Testis (tissue), 2 donors: Measurements from ENCODE around the gene IFITM5.

Experiments used
- CTCF ChIP-seq, 3 experiments: fragments of 450-650 bp in 2 of 3; fragments of 200-600 bp in 1 of 3; sonication (generic) in 1 of 3; IDR thresholded peaks; one replicate each; pipeline ENCODE4 v1.5.1; 2016 to 2019; ENCODE audit warnings: antibody characterized with exemption in 3 of 3, mild to moderate bottlenecking in 2 of 3, moderate library complexity in 1 of 3
- POLR2A ChIP-seq: fragments of 450-650 bp; IDR thresholded peaks from one replicate; pipeline ENCODE4 v1.6.1; 2017; ENCODE audit warnings: antibody characterized with exemption, mild to moderate bottlenecking, moderate library complexity

- TF ChIP-seq CTCF (IDR thresholded peaks at IDR 0.05) (no peak), POLR2A (no peak)
Measured at GRCh38 chr11:298406-299065, 790 bp downstream of the IFITM5 start.
